NB4 (cell line): ENCODE results near the gene ZCRB1.
"Not testable (repeated sequence)": the region's sequence is repeated elsewhere in the genome, so short reads cannot be mapped to it uniquely, and the experiment has no call there.

Source experiments
- POLR2A ChIP-seq: IDR thresholded peaks from 2 replicates; pipeline ENCODE4 v1.6.1; 2011; ENCODE audit warnings: mild to moderate bottlenecking; ENCODE audit not compliant: insufficient read length; ENCODE audit errors: extremely low read depth
- TF ChIP-seq, protein P1 (sequence below): IDR thresholded peaks from one replicate; pipeline ENCODE4 v1.5.1; 2012; ENCODE audit warnings: low read depth, low read length

DNA sequence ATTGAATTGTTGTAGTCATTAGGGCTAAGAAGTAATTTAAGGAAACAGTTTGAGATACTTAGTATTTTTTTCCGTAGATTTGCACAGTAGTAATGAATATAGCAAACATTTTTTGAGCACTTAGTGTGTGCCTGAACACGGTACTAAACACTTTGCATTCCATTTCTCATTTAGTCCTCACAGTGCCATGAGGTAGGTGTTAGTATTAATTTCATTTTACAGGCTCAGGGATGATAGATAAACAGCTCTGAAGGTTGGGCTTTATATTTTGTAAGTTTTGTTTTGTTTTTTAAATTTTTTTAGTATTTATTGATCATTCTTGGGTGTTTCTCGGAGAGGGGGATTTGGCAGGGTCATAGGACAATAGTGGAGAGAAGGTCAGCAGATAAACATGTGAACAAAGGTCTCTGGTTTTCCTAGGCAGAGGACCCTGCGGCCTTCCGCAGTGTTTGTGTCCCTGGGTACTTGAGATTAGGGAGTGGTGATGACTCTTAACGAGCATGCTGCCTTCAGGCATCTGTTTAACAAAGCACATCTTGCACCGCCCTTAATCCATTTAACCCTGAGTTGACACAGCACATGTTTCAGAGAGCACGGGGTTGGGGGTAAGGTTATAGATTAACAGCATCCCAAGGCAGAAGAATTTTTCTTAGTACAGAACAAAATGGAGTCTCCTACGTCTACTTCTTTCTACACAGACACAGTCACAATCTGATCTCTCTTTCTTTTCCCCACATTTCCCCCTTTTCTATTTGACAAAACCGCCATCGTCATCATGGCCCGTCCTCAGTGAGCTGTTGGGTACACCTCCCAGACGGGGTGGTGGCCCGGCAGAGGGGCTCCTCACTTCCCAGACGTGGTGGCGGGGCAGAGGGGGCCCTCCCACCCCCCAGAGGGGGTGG, 23.5 kb upstream of the ZCRB1 start:
- TF ChIP-seq POLR2A: not testable (repeated sequence)
- TF ChIP-seq, protein P1, sequence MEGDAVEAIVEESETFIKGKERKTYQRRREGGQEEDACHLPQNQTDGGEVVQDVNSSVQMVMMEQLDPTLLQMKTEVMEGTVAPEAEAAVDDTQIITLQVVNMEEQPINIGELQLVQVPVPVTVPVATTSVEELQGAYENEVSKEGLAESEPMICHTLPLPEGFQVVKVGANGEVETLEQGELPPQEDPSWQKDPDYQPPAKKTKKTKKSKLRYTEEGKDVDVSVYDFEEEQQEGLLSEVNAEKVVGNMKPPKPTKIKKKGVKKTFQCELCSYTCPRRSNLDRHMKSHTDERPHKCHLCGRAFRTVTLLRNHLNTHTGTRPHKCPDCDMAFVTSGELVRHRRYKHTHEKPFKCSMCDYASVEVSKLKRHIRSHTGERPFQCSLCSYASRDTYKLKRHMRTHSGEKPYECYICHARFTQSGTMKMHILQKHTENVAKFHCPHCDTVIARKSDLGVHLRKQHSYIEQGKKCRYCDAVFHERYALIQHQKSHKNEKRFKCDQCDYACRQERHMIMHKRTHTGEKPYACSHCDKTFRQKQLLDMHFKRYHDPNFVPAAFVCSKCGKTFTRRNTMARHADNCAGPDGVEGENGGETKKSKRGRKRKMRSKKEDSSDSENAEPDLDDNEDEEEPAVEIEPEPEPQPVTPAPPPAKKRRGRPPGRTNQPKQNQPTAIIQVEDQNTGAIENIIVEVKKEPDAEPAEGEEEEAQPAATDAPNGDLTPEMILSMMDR: not testable (repeated sequence)
